Subcutaneous adipose tissue (tissue), 4 donors: Measurements from ENCODE around the gene APCS. TPM values are rescaled to one million over a fixed set of nuclear protein-coding genes. Genes with fewer than 3 reads are reported as not detected.

ENCODE experiments used
- CTCF ChIP-seq: fragments of 450-650 bp; IDR thresholded peaks from one replicate; pipeline ENCODE4 v1.5.1; 2016; ENCODE audit warnings: low read depth, mild to moderate bottlenecking, control low read depth, antibody characterized with exemption, moderate library complexity
- total RNA-seq, 4 donors: library from RNA; depleted of rRNA; stranded (reverse); fragments of >200 nt; gene quantifications; one replicate each; pipeline ENCODE4 v1.1.0, GENCODE V29; 2016

APCS gene
- total RNA-seq, 4 donors from 2014 or later: not detected

- TF ChIP-seq CTCF: no peak
These were observed 10.6 kb downstream of the APCS start for GRCh38 chr1:159598196-159598595.

GRCh38 chr1:159600894-159601293 is 13.3 kb downstream of the APCS start:
- no peak for TF ChIP-seq CTCF

GRCh38 chr1:159602501-159602999 is 14.9 kb downstream of the APCS start:
- no peak for TF ChIP-seq CTCF

GRCh38 chr1:159612211-159612885 is 24.7 kb downstream of the APCS start:
- TF ChIP-seq CTCF: no peak

- no peak for TF ChIP-seq CTCF
These were observed 45.3 kb downstream of the APCS start for GRCh38 chr1:159632922-159633321.

Other genes with a start within 250 kb of the APCS start
- gene OR10J4, start 155.6 kb upstream of the APCS start, total RNA-seq: not detected
- not detected for gene OR10J1, start 148.1 kb upstream of the APCS start, total RNA-seq
- not detected for gene OR10J5, start 51.8 kb upstream of the APCS start, total RNA-seq
- under 1 TPM in 1 of 4 donors, not detected in 3; 0.57 TPM for gene CRP, start 126.8 kb downstream of the APCS start, total RNA-seq
- 10 to 100 TPM; 32.0 to 99.5 (median 75.4) TPM for gene DUSP23, start 193.1 kb downstream of the APCS start, total RNA-seq
- under 1 TPM in 2 of 4 donors, not detected in 2; 0.34 to 0.44 TPM for gene FCRL6, start 214.5 kb downstream of the APCS start, total RNA-seq
- gene SLAMF8, start 239.0 kb downstream of the APCS start, total RNA-seq: 10 to 100 TPM in 3 of 4 donors, 1 to 10 TPM in 1; 8.3 to 79.9 (median 14.4) TPM